Gastroesophageal sphincter (tissue), 4 donors: ENCODE data around the gene MEF2C. TPM values are rescaled to one million over a fixed set of nuclear protein-coding genes. Genes with fewer than 3 reads are reported as not detected.

Source experiments
- ATAC-seq: fragments of 150-250 bp; one replicate; pipeline ENCODE4 v1.9.1; 2016; ENCODE audit warnings: mild to moderate bottlenecking, moderate library complexity
- H3K27ac ChIP-seq, 4 donors: fragments of 200-600 bp; sonication (generic) in 3 of 4; 1 replicate in 3 of 4; 2 replicates in 1 of 4; pipeline ENCODE4 v1.5.1; 2016 to 2019
- H3K27me3 ChIP-seq: fragments of 200-600 bp; sonication (generic); one replicate; pipeline ENCODE4 v1.5.1; 2019
- H3K36me3 ChIP-seq, 2 donors: fragments of 200-600 bp; sonication (generic); one replicate each; pipeline ENCODE4 v1.5.1; 2019; ENCODE audit warnings: control low read depth in 1 of 2
- H3K4me1 ChIP-seq, 3 donors: fragments of 200-600 bp; sonication (generic); 1 replicate in 2 of 3; 2 replicates in 1 of 3; pipeline ENCODE4 v1.5.1; 2016 to 2019; ENCODE audit warnings: control low read depth in 2 of 3
- H3K4me3 ChIP-seq, 2 donors: fragments of 200-600 bp; sonication (generic); one replicate each; pipeline ENCODE4 v1.5.1; 2019; ENCODE audit warnings: mild to moderate bottlenecking in 1 of 2, moderate library complexity in 1 of 2
- H3K9me3 ChIP-seq, 3 donors: fragments of 200-600 bp; sonication (generic); one replicate each; pipeline ENCODE4 v1.5.1; 2017 to 2019; ENCODE audit warnings: control low read depth in 2 of 3
- EP300 ChIP-seq: sonication (generic); formaldehyde crosslinking; IDR thresholded peaks from one replicate; pipeline ENCODE4 v1.6.1; 2017; ENCODE audit warnings: antibody characterized with exemption, mild to moderate bottlenecking
- POLR2A ChIP-seq, 2 donors: fragments of 450-650 bp; IDR thresholded peaks; one replicate each; pipeline ENCODE4 v1.6.1; 2017; ENCODE audit warnings: antibody characterized with exemption in 2 of 2, mild to moderate bottlenecking in 2 of 2, moderate library complexity in 1 of 2
- POLR2AphosphoS5 ChIP-seq: sonication (generic); formaldehyde crosslinking; IDR thresholded peaks from one replicate; pipeline ENCODE4 v1.6.1; 2017; ENCODE audit warnings: antibody characterized with exemption
- WGBS, 2 donors: methylation state at CpG; one replicate each; pipeline ENCODE4 v1.1.5; 2018; ENCODE audit warnings: low coverage in 1 of 2; 5-methylcytosine and 5-hydroxymethylcytosine counted together
- total RNA-seq, 4 donors: library from RNA; depleted of rRNA; stranded (reverse); fragments of >200 nt; gene quantifications; one replicate each; pipeline ENCODE4 v1.1.0, GENCODE V29; 2016
- TF ChIP-seq, protein P1 (sequence below), 4 experiments: fragments of 200-600 bp in 2 of 4; fragments of 450-650 bp in 2 of 4; sonication (generic) in 1 of 4; IDR thresholded peaks; one replicate each; pipeline ENCODE4 v1.5.1; 2017 to 2019; ENCODE audit warnings: antibody characterized with exemption in 4 of 4, mild to moderate bottlenecking in 2 of 4, moderate library complexity in 2 of 4

MEF2C gene
- total RNA-seq, 4 donors from 2014 or later, result 23.1 to 66.9 (median 29.5) TPM

DNA sequence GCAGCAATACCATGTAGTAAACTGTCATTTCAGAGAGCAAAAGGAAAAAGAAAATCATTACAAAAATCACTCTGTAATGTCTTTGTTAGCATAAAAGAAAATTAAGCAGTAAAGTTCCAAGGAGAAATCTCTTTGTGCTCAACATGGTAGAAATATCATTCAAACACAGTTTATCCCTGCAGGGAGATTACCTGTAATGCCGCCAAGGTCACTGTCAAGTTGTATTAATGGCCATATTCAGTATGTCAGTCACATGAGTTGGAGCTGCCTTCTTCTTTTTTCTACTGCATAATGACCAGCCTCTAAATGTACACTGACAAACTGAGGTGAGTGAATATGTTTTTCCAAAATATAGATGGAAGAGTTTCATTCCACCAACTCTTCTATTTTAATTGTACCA is 36.5 kb downstream of the MEF2C start:
- no peaks in the 10 kb centered on the region for H3K27me3 ChIP-seq
- H3K27ac ChIP-seq, result no peak overlapping the region
- peaks cover 0 to 19% (median 0%) of the 10 kb centered on the region in 3 donors for H3K4me1 ChIP-seq
- H3K36me3 ChIP-seq, result no peaks in the 10 kb centered on the region
- no peak for ATAC-seq
- TF ChIP-seq EP300, result no peak
- TF ChIP-seq, protein P1, sequence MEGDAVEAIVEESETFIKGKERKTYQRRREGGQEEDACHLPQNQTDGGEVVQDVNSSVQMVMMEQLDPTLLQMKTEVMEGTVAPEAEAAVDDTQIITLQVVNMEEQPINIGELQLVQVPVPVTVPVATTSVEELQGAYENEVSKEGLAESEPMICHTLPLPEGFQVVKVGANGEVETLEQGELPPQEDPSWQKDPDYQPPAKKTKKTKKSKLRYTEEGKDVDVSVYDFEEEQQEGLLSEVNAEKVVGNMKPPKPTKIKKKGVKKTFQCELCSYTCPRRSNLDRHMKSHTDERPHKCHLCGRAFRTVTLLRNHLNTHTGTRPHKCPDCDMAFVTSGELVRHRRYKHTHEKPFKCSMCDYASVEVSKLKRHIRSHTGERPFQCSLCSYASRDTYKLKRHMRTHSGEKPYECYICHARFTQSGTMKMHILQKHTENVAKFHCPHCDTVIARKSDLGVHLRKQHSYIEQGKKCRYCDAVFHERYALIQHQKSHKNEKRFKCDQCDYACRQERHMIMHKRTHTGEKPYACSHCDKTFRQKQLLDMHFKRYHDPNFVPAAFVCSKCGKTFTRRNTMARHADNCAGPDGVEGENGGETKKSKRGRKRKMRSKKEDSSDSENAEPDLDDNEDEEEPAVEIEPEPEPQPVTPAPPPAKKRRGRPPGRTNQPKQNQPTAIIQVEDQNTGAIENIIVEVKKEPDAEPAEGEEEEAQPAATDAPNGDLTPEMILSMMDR (IDR thresholded peaks at IDR 0.05), result no peak
- no peak for TF ChIP-seq POLR2AphosphoS5
- no peak for TF ChIP-seq POLR2A (IDR thresholded peaks at IDR 0.05)
- WGBS, 2 donors, result 100% methylated on average over 1 of the region's 1 CpG
- no peaks in the 10 kb centered on the region for H3K9me3 ChIP-seq
- H3K4me3 ChIP-seq, result no peak overlapping the region

DNA sequence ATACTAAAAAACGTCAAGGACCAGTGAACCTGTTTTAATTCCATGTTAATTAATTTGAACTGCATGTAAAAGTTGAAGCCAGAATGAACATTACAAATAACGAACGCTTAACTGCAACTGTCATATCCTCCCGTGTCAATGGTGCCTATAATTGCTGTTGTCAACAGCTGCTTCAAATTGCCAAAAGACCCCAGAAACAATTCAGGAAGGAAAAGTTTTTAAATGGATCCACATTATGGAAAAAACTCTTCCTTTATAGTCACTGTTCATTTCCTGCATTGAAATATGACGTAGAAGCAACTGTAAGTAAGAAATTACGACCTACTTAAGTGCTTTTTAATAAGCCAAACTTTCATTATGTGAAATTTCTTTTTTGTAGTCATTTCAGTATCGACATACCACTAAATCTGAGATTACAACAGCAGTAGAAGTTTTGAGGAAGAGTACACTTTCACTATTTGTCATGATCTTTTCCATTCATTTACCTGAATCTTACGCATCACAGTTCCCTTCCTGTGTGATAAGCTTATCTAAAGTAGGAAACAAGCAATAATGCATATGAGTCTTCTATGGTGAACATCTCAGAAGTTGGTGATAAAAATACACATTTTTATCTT is 37.8 kb downstream of the MEF2C start:
- TF ChIP-seq EP300 (no peak), POLR2AphosphoS5 (no peak), POLR2A (IDR thresholded peaks at IDR 0.05) (no peak)
- TF ChIP-seq, protein P1 (IDR thresholded peaks at IDR 0.05), result no peak
- Histone ChIP-seq H3K36me3 (no peaks in the 10 kb centered on the region), H3K4me1 (peaks cover 0 to 28% (median 0%) of the 10 kb centered on the region in 3 donors), H3K27ac (no peak overlapping the region), H3K27me3 (no peaks in the 10 kb centered on the region), H3K9me3 (no peaks in the 10 kb centered on the region), H3K4me3 (no peak overlapping the region)
- ATAC-seq, result no peak
- 71 to 76% methylated on average over 8 of the region's 8 CpGs for WGBS, 2 donors

DNA sequence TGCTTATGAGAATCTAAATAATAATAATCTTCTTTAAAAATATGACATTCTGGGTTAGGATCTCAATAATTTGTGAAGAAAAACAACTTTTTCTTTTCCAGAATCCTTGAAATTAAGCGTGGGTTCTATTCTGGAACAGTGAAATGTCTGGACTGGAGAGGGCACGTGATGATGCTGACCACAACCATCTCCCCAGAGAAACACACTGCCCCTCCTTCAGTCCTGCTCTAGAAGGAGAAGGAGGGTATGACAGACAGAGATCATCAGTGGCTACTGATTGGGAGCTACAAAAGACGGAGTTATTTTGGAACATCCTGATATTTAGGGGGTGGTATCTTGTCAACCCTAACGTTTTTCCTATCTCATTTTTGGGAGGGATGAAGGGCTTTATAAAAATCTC is 40.2 kb downstream of the MEF2C start:
- TF ChIP-seq POLR2A (IDR thresholded peaks at IDR 0.05), result no peak
- Histone ChIP-seq H3K27ac (no peak overlapping the region), H3K4me1 (peaks cover 0 to 32% (median 0%) of the 10 kb centered on the region in 3 donors), H3K9me3 (no peaks in the 10 kb centered on the region), H3K27me3 (no peaks in the 10 kb centered on the region), H3K4me3 (no peak overlapping the region), H3K36me3 (no peaks in the 10 kb centered on the region)
- no peak for ATAC-seq
- 78 to 88% methylated on average over 3 to 4 of the region's 4 CpGs for WGBS, 2 donors

DNA sequence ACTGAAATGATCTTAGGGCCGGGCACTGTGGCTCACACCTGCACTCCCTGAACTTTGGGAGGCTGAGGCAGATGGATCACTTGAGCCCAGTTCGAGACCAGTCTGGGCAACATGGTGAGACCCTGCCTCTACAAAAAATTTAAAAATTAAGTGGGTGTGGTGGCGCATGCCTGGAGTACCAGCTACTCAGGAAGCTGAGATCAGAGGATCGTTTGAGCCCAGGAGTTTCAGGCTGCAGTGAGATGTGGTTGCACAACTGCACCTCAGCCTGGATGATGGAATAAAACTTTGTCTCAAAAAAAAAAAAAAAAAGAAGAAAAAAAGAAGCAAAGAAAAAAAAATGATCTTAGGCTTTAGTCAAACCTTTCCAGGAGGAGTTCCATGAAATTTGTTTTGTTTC is 41.8 kb downstream of the MEF2C start:
- Histone ChIP-seq H3K9me3 (no peaks in the 10 kb centered on the region), H3K27me3 (no peaks in the 10 kb centered on the region), H3K36me3 (no peaks in the 10 kb centered on the region), H3K4me1 (peaks cover 0 to 34% (median 0%) of the 10 kb centered on the region in 3 donors), H3K27ac (no peak overlapping the region), H3K4me3 (no peak overlapping the region)
- TF ChIP-seq, protein P1 (IDR thresholded peaks at IDR 0.05), result no peak
- no peak for TF ChIP-seq POLR2AphosphoS5
- no peak for TF ChIP-seq POLR2A (IDR thresholded peaks at IDR 0.05)
- no peak for TF ChIP-seq EP300
- ATAC-seq, result no peak
- 60 to 86% methylated on average over 1 of the region's 4 CpGs for WGBS, 2 donors

DNA sequence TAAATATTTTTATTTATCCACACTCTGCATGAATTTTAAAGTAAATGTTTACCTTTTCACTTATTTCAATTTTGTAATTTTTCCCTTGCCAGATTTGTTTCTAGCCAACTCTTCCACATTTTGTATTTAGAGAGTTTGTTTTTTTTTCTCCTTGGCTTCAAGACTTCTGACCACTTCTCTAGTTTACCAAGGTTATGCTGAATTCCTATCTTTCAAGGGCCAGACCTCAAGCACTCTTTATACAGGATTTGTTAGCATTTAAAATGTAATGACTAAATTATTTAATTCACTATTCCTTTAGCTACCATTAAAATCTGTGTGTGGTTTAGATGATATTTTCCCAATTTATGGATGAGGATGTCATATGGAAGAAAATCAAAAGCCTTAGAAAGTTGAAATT is 42.5 kb downstream of the MEF2C start:
- no peak for TF ChIP-seq POLR2A (IDR thresholded peaks at IDR 0.05)
- TF ChIP-seq, protein P1 (IDR thresholded peaks at IDR 0.05), result no peak
- TF ChIP-seq EP300, result no peak
- TF ChIP-seq POLR2AphosphoS5, result no peak
- Histone ChIP-seq H3K27me3 (no peaks in the 10 kb centered on the region), H3K36me3 (no peaks in the 10 kb centered on the region), H3K27ac (no peak overlapping the region), H3K4me1 (peaks cover 0 to 38% (median 0%) of the 10 kb centered on the region in 3 donors), H3K4me3 (no peak overlapping the region), H3K9me3 (no peaks in the 10 kb centered on the region)
- ATAC-seq, result no peak
